Measurements from ENCODE around the gene SFMBT1. TPM values are rescaled to one million over a fixed set of nuclear protein-coding genes. Genes with fewer than 3 reads are reported as not detected.

The SFMBT1 gene, protein sequence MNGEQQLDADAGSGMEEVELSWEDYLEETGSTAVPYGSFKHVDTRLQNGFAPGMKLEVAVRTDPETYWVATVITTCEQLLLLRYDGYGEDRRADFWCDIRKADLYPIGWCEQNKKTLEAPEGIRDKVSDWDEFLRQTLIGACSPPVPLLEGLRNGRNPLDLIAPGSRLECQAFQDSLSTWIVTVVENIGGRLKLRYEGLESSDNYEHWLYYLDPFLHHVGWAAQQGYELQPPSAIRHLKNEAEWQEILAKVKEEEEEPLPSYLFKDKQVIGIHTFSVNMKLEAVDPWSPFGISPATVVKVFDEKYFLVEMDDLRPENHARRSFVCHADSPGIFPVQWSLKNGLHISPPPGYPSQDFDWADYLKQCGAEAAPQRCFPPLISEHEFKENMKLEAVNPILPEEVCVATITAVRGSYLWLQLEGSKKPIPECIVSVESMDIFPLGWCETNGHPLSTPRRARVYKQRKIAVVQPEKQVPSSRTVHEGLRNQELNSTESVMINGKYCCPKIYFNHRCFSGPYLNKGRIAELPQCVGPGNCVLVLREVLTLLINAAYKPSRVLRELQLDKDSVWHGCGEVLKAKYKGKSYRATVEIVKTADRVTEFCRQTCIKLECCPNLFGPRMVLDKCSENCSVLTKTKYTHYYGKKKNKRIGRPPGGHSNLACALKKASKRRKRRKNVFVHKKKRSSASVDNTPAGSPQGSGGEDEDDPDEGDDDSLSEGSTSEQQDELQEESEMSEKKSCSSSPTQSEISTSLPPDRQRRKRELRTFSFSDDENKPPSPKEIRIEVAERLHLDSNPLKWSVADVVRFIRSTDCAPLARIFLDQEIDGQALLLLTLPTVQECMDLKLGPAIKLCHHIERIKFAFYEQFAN
- 25.6 TPM for total RNA-seq

DNA sequence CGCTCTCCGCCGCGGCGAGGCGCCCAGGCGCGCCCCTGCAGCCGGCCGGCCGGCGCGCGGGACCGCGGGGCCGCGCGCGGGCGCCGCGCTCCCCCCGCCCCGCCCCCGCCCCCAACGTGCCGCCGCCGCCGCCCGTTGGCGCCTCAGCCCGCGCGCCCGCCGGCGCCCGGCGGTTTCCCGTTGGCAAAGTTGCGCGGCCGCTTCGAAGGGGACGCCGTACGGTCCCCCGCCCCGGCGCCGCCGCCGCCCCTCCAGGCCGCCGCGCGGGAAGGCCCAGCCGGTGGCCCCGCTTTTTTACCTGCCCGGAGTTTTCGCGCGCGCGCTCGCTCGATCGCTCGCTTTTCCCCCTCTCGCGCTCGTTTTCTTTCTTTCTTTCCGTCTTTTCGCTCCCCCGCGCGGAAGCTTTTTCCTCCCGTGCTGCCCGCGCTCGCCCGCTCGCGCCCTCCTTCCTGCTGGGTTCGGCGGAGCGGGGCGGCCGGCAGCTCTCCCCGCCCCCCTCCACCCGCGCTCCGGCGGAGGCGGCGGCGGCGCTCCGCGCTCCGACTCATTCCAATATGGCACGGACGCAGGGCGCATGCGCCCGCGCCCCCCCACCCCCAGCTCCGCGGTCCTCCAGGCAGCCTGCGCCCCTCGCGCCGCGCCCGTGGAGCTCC, at the start of gene SFMBT1:
TSS of gene SFMBT1 (minus strand) at position 556 of the 653 bp plus-strand sequence. CDS start 76,945 bp downstream, outside the sequence.
- DNase-seq: peak; percentile 39

DNA sequence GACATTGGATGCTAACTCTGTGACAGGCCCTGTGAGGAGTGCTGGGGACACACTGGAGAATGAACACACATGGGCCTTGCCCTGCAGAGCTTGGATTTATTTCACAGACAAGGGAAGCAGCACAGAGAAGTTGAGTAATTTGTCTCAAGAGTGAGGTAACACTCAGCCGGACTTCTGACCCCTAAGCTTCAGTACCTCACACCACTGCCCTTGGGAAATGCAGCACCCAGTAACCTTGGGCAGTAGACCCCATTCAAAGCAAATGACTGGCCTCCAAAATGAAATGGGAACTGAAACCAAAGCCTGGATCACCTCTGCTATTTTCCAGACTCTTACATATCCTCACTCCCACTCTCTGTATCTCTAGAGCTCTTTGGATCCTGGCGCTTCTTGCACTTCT, 47.1 kb upstream of the SFMBT1 start:
- DNase-seq: no peak

DNA sequence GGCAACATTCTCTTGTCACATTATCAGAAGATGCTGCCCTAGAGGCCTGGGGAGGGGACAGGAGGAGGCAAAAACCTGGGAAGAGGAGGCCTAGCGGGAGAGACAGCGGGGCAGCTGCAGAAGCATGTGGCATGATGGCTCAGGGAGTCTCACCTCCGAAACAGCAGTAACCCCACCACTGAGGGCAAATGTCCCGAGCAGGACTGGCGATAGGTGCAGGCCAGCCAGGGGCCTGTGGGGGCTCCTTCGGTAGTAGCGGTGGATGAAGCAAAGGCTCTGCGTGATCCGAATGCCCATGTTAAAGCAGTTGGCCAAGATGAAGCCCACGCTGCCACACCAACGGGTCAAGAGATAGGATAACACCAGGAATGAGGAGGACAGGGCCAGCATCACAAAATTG, 46.3 kb upstream of the SFMBT1 start:
- DNase-seq: no peak

DNA sequence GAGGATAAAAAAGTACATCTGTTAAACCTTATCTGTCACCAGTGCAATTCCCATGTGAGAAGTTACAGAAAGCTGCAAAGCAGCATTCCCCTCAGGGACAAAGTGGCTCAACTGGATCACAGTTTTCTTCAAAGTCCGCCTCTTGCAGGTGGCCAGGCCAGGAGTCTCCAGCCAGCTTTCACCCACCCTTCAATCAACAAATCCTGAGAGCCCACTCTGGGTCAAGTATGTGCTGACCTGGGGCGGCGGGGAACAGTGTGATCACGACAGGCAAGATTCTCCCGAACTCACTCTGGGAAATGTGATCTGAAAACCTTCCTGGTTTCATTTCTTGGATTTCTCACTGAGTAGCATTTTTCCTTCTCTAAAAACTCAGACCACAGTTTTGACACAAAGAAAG, 45.1 kb upstream of the SFMBT1 start:
- no peak for DNase-seq

DNA sequence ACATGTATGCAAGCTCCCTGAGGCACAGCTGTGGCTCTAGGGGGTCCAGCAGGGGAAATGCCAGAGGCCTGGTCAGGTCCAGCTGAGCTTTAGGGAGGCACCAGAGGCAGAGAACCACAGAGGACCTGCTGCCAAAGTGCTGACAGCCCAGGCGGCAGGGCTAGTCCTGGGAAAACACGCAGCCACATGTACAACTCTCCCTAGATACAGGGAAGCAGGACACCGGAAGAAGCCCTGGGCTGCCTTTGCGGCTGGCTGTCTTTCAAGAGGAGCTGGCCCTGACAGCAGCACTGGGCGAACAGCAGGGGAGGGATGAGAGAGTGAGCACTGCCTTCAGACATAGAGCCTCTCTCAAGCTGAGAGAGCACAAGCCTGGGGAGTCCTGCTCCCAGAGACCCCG, 43.6 kb upstream of the SFMBT1 start:
- DNase-seq: no peak

DNA sequence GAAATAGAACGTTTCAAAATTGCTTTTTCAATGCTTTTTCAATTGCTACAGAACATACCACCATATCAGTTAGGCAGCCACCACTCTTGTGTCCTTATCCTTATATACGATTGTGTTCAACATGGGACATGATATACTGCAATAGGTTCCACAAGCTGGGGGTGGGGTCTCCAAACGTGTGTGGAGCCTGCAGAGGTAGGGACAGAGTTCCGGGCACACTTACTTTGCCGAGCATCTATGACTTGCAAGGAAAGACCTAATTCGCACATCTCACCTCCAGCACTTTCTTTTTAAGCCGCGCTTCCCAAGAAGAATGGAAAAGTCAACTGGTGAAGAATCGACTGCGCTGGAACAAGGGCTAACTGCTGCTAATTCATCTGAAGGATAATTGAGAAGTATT, 39.6 kb upstream of the SFMBT1 start:
- DNase-seq: no peak

DNA sequence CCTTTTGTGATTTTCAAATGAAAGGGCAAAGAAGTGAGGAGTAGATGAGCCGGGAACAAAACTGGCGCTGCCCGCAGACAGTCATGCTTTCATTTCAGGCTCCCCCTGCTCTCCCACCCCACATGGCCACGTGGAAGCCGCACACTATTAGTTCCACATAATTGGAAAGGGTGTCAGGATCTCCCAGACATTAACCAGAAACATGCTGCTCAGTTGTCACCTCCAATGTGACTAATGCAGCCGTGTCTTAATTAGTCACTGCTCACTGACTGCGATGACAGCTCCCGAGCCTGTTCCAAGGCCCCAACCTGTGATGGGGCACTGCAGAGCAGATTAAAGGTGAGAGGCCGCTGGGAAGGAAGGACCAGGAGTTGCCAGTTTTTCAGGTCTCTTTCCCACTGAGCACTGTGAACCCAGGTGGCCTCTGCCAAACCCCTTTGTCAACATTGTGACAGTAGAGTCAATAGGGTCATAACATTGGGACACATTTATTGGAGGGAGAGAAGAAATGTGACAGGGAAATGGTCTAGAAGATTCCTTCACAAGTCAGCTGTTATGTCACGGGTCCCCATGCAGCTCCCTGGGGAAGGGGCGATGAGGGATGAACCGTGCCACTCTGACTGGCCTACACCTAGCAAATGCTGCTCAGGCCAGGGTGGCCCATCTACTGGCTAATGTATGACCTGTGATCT, 38.6 kb upstream of the SFMBT1 start:
- DNase-seq: peak; percentile 24

DNA sequence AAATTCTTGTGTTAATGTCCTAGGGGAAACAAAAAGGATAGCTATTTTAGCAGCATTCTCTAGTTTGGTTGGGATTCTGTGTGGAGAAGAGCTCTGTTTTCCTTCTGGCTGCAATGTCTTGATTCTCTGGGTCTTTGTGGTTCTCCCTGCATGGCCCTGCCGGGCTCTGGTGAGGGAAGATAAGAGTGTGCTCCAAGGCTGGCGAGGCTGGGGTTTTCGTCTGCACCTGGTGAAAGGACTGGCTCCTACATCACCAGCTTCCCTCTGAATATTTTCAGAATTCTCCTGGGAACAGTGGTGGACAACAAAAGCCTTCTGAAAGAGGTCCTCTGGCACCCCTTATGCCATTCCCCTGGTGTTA, 38.1 kb upstream of the SFMBT1 start:
- DNase-seq: no peak

DNA sequence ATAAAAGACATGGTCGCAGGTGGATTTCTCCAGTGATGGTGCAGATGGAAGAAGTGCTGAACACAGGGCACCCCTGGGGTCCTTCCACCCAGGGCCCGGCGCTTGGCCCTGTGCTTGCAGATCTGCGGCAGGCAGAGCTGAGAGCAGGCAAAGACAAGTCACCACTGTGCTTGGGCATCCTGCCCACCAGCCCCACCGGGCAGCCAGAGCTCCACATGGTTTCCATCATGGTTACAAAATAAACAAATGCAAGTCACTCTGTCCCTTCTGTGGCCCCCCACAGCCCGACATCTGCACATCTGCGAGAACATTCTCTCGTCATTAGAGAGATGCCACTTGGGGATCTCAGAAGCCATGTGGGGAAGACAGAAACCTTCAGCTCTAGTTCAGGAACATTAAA, 37.6 kb upstream of the SFMBT1 start:
- no peak for DNase-seq

DNA sequence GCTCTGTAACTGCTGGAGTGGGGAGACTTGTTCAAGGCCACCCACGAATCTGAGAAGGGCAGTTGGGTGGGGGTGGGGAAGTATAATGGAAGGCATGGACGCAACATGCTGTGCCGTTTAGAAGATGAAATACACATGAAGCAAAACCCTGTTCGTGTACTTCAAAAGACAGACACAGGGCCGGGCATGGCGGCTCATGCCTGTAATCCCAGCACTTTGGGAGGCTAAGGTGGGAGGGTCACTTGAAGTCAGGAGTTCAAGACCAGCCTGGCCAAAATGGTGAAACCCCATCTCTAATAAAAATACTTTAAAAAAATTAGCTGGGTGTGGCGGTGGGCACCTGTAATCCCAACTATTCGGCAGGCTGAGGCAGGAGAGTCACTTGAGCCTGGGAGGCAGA, 36.9 kb upstream of the SFMBT1 start:
- no peak for DNase-seq

DNA sequence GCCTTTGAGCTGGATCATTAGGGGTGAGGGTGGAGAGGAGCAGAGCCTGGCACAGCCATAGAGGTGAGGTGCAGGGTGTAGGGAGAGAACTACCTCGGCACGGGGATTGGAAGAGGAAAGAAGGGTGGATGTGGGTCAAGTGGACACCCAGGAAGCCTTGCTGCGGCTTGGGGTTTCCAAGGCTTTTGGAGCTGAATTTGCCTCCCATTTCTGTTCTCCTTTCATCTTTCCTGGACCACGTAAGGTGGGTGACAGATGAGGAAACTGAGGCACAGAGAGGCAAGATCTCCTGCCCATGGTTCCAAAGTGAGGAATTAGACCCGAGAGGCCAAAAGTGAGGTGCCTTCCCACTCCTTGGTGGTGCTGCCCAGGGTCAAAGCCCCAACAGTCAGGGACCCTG, 35.4 kb upstream of the SFMBT1 start:
- DNase-seq: no peak

DNA sequence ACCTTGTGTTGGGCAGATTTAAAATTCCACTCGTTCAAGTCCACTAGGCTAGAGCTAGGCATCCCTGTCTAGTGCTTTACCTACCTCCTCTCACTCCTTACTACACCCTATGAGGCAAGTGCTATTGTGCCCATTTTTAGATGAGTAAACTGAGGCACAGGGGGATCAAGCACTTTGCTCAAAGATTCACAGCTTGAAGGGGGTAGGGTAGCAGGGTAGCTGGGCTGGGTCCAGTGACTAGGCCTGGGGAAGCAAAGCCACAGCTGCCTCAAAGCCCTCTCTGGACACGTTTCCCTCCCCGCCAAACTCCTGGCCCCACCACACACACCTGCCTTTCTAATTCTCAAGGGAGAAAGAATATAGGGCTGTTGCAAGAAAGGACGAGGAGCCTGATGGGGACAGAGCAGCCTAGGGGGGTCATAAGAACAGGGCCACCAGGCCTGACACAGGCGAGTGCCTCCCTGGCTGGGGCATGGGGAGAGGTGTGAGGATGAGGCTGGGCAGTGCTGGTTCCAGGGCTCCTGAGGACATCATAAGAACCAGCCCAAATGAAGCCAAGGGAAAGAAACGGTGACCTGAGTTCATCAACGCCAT, 34.8 kb upstream of the SFMBT1 start:
- DNase-seq: no peak

DNA sequence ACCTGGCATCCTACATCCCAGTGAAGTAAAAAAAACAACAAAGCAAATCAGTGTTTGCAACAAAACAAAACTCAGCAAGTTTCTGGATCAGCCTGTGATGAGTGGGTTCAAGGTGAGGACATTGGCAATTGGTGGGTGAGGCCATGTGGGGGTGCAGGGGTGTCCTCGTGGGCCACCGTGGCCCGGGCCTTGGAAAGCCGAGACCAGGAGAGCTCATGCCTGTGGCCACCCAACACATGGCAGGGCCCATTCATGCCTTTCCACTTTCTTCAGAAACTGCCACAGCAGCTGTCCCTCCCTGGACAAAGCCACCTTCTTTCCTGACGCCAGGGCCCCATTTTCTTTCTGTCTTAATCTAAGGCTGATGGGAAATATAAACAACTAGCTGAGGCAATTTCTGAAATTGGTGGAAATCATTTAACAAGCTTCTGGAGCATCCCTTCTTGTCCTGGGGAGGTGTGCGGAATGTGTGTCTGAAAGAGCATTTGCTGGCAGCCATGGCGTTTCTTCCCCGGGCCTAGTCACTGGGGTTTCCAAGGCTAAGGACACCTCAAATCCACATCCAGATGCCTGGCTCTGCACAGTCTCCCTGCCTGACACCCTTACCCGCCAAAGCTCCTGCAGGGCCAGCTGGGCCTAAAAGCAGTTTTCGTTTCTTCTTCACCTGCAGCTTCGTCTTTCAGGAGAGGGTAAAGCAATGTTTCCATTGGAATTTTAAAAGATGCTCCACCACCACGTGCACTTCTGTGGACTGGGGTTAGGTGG, 34.1 kb upstream of the SFMBT1 start:
- DNase-seq: no peak

DNA sequence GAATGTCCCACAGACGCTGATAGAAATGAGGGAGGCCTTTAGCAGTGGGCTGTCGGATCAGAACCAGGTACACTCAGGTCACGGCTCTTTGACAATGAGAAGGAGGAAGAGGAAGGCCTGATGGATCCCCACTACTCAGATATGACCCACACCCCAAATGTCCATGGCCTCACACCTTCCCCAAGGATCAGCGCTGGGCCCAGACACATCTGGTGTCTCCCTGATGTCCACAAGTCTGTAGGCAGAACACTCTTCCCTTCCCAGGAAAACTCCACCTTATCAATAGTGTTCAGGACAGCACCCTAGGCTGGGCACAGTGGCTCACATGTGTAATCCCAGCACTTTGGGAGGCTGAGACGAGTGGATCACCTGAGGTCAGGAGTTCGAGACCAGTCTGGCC, 33.3 kb upstream of the SFMBT1 start:
- no peak for DNase-seq

DNA sequence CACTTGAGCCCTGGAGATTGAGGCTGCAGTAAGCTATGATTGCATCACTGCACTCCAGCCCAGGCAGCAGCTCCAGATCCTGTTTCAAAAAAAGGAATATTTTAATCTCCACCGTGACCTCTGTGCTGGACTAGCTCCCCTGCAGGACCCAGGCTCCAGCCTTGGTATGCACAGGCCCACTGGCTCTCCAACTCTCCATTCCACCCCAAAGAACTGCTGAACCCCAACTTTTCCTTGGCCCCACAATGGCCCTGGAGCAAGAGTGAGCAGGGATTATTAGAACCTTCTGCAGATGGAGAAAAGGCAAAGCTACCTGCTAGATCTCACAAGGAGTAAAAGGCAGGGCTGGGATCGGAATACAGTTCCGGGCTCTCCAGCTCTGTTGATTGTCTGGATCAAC, 32.8 kb upstream of the SFMBT1 start:
- DNase-seq: no peak

DNA sequence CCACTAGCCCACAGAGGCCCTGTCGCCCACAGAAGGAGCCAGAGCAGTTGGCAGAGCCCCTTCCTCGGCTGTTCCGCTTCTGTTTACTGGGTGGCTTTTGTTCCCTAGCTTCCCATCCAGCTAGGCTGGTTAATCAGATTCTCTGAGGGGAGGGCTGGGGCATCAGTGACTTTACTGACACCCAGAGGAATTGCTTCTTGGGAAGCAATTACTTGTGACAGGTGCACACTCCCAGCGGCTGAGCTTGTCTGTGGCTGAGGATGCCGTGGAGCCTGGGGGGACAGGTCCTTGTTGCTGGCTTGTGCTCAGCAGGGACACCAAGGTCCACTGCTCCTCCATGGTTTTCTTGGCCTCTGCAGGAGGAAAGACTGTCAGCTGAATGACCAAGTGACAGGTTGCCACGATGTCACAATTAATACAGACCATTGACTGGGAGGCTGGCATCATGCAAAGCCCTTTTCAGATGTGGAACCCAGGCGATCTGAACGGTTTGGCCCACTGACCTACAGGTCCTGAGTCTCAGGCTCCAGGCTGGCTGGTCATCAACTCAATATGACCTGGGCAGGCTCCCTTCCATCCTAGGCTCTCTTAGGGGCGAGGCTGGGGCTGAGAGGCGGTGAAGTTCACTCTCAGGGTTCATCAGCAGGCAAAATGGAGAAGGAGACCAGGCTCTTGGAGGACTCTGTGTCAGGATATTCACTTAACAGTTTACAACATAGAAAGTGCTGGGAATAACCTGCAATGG, 31.8 kb upstream of the SFMBT1 start:
- no peak for DNase-seq

DNA sequence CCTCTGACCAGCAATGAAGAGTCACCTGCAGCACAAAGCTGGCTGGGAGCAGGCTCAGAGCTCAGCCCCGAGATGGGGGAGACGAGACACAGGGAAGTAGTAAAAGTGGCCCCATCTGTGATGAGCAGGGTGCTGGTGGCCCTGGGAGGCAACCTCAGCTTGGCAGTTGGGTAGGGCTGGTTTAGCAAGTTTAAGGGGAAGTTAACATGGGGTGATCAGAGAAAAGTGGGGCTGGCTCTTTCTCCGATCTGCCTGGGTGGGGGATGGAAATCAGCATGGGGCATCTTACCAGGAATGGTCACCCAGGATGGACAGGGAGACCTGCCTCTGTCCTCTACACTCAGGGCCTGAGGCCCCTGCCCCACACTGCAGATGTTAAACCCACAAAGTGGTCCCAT, 29.9 kb upstream of the SFMBT1 start:
- DNase-seq: no peak

DNA sequence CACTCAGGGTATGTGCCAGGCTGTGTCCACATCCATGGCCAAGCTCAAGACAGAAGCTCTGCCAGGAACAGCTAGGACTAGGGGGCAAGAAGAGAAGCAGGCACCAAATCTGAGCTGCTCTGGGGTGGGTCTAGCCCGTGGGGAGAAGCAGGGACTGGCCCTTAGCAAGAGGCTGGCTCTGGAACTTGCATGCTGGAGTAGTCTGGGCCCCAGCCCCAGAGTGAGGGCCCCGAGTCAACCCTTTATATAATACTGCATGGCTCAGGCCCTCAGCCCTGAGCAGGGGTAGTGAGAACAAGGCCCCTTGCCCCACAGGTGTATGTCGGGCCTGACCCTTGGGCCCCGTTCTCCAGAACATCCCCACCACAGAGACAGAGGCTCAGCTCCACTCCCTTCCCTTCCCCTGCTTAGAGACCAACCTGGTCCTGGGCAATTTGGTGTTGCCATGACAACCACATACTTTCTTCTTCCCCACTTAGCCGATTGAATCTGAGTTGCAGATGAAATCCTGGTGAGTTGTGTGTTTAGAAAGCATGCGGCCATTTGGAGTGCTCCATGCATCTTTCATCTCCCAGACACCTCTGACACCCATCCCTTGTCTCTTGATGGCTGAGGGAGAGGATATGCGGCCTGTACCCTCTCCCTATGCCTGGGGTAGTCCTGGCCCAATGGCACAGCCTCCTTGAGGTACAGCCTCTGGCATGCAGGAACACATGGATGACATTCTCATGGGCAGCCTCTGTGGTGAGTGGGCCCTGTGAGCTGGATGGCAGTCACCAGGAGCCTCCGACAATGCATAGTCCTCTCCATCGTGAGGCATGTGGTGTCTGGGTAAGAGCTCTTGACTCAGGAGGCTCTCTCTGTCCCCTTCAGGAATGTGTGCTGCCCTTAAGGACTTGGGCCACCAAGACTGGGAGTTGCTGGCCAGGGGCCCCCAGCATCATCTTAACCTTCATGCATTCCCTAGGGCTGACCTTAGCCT, 29.2 kb upstream of the SFMBT1 start:
- DNase-seq: no peak

DNA sequence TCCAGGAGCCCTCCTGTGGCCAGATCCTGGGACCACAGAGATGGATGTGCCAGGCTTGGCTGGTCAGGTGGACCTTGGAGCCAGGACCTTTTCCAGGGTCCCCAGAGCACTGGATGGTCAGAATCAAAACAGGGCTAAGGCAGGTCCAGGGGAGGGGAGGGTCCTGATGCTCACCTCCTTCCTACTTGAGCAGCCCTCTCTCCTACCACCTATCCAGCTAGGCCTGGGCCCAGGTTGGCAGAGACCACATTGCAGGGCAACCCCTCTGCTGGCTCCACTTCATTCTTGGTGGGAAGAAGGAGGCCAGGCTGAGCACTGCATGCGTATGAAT, 28.5 kb upstream of the SFMBT1 start:
- DNase-seq: no peak
